Parathyroid adenoma (tissue), 2 donors: ENCODE results near the gene NOC2L.

Experiments used
- H2AFZ ChIP-seq: fragments of 300-600 bp; sonication (generic); one replicate; pipeline ENCODE4 v1.7.0; 2017; ENCODE audit warnings: antibody characterized with exemption, mild to moderate bottlenecking
- H3K27ac ChIP-seq: fragments of 300-600 bp; sonication (generic); one replicate; pipeline ENCODE4 v1.7.0; 2017
- H3K27me3 ChIP-seq: fragments of 300-600 bp; sonication (generic); one replicate; pipeline ENCODE4 v1.7.0; 2017; ENCODE audit warnings: low read length; ENCODE audit not compliant: control insufficient read depth, insufficient read depth
- H3K36me3 ChIP-seq: fragments of 300-600 bp; sonication (generic); one replicate; pipeline ENCODE4 v1.7.0; 2017; ENCODE audit warnings: low read length; ENCODE audit not compliant: control insufficient read depth, insufficient read depth
- H3K4me1 ChIP-seq: fragments of 300-600 bp; sonication (generic); one replicate; pipeline ENCODE4 v1.7.0; 2017; ENCODE audit warnings: control low read depth
- H3K4me2 ChIP-seq: fragments of 300-600 bp; sonication (generic); one replicate; pipeline ENCODE4 v1.7.0; 2017; ENCODE audit warnings: low read length
- H3K4me3 ChIP-seq: fragments of 300-600 bp; sonication (generic); one replicate; pipeline ENCODE4 v1.7.0; 2017; ENCODE audit warnings: low read depth, low read length
- H3K79me2 ChIP-seq: fragments of 300-600 bp; sonication (generic); one replicate; pipeline ENCODE4 v1.7.0; 2017; ENCODE audit warnings: control low read depth
- H3K9ac ChIP-seq: fragments of 300-600 bp; sonication (generic); one replicate; pipeline ENCODE4 v1.7.0; 2017; ENCODE audit warnings: mild to moderate bottlenecking
- H3K9me3 ChIP-seq: fragments of 300-600 bp; sonication (generic); one replicate; pipeline ENCODE4 v1.7.0; 2017; ENCODE audit warnings: low read length; ENCODE audit not compliant: control insufficient read depth
- CTCF ChIP-seq: fragments of 300-600 bp; sonication (generic); IDR thresholded peaks from one replicate; pipeline ENCODE4 v1.7.0; 2017; ENCODE audit warnings: antibody characterized with exemption, mild to moderate bottlenecking
- donor health status: primary hyperparathyroidism.

NOC2L gene

GRCh38 chr1:914891-915280 is 44.2 kb downstream of the NOC2L start:
- peaks cover 7% of the 10 kb centered on the region for H3K4me1 ChIP-seq

GRCh38 chr1:914131-914890 is 44.7 kb downstream of the NOC2L start:
- Histone ChIP-seq H3K27me3 (no peaks in the 10 kb centered on the region), H3K27ac (no peak overlapping the region), H3K4me1 (peaks cover 7% of the 10 kb centered on the region), H2AFZ (no peak overlapping the region), H3K36me3 (no peaks in the 10 kb centered on the region), H3K9ac (no peak overlapping the region), H3K4me3 (no peak overlapping the region), H3K9me3 (no peaks in the 10 kb centered on the region), H3K4me2 (no peak overlapping the region), H3K79me2 (no peaks in the 10 kb centered on the region)
- no peak for TF ChIP-seq CTCF

More at GRCh38 chr1:914891-915280, 44.2 kb downstream of the NOC2L start:
- no peak for TF ChIP-seq CTCF
- Histone ChIP-seq H3K36me3 (no peaks in the 10 kb centered on the region), H3K4me3 (no peak overlapping the region), H3K4me2 (no peak overlapping the region), H3K9me3 (no peaks in the 10 kb centered on the region), H3K27ac (no peak overlapping the region), H2AFZ (no peak overlapping the region), H3K9ac (no peak overlapping the region), H3K79me2 (no peaks in the 10 kb centered on the region), H3K27me3 (no peaks in the 10 kb centered on the region)

- Histone ChIP-seq H3K9me3 (no peaks in the 10 kb centered on the region), H3K4me1 (peaks cover 7% of the 10 kb centered on the region), H3K27ac (no peak overlapping the region), H3K27me3 (no peaks in the 10 kb centered on the region), H3K4me3 (no peak overlapping the region), H3K9ac (no peak overlapping the region), H3K79me2 (no peaks in the 10 kb centered on the region), H3K36me3 (no peaks in the 10 kb centered on the region), H3K4me2 (no peak overlapping the region), H2AFZ (no peak overlapping the region)
- no peak for TF ChIP-seq CTCF
Observed at GRCh38 chr1:913491-914130, 45.4 kb downstream of the NOC2L start.

- no peak overlapping the region for H3K4me2 ChIP-seq
- TF ChIP-seq CTCF = no peak
- H3K79me2 ChIP-seq = no peaks in the 10 kb centered on the region
- no peaks in the 10 kb centered on the region for H3K27me3 ChIP-seq
- H3K4me3 ChIP-seq = no peak overlapping the region
- no peak overlapping the region for H2AFZ ChIP-seq
- peaks cover 7% of the 10 kb centered on the region for H3K4me1 ChIP-seq
- H3K36me3 ChIP-seq = no peaks in the 10 kb centered on the region
- no peaks in the 10 kb centered on the region for H3K9me3 ChIP-seq
- no peak overlapping the region for H3K27ac ChIP-seq
- no peak overlapping the region for H3K9ac ChIP-seq
Observed at GRCh38 chr1:912740-913301, 46.2 kb downstream of the NOC2L start.
